Measurements from ENCODE around the gene AKAP13.

DNA sequence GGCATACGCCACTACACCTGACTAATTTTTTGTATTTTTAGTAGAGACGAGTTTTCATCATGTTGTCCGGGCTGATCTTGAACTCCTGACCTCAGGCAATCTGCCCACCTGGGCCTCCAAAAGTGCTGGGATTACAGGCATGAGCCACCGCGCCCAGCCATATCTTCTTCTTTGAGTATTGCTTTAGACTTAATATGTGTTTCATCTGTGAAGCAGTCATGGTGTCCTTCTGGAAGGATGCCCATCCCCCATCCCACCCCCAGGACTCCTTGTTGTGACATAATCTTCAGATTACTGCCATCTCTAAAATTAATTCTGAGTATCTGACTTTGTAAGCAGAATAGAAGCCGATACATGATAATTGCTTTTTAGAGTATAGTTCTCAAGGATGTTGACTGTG is 356.7 kb downstream of the AKAP13 start:
- no peak for TF ChIP-seq CTCF (IDR thresholded peaks at IDR 0.05; ENCODE audit: low read depth, low read length)
- TF ChIP-seq EZH2phosphoT487 (IDR thresholded peaks at IDR 0.05; ENCODE audit: low read depth): no peak

All from OCI-LY3 (cell line).